HG03103 (cell line): Measurements from ENCODE around the gene AGAP3.

Experiments
- ATAC-seq: cut with Tn5 transposase; IDR thresholded peaks from one replicate; pipeline ENCODE4 v1.9.1; 2021; ENCODE audit warnings: low read depth; ENCODE audit not compliant: unreplicated experiment

The AGAP3 gene

GRCh38 chr7:151152643-151153513 lies 66.6 kb downstream of the AGAP3 start:
- no peak for ATAC-seq

- no peak for ATAC-seq
Measured at GRCh38 chr7:151157645-151158329, 71.5 kb downstream of the AGAP3 start.

DNA sequence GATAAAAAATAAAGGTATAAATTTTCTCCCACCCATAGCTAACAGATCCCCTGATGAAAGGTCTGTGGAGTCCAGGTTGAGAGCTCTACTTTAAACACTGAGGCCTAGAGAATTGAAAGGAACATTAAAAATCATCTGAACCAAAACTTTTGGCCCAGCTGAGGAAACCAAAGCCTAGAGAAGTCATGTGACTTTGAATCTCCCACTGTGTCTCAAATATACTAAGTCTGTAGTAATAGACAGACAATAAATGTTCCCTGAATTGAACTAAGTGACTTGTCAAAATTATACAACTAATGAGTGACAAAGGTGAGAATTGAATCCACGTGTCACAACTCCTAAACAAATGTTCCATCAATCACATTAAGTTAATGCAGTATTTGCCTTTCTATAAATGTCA lies 75.5 kb downstream of the AGAP3 start:
- no peak for ATAC-seq

- ATAC-seq = no peak
Measured at GRCh38 chr7:151166629-151167196, 80.4 kb downstream of the AGAP3 start.

GRCh38 chr7:151167197-151167961 lies 81.1 kb downstream of the AGAP3 start, which contains the start of gene GBX1:
TSS of gene GBX1 (minus strand) at chr7:151167694. CDS start at chr7:151167548, 146 bp downstream.
- ATAC-seq = no peak

GRCh38 chr7:151168003-151168786 lies 81.9 kb downstream of the AGAP3 start:
- peak; percentile 59 for ATAC-seq

DNA sequence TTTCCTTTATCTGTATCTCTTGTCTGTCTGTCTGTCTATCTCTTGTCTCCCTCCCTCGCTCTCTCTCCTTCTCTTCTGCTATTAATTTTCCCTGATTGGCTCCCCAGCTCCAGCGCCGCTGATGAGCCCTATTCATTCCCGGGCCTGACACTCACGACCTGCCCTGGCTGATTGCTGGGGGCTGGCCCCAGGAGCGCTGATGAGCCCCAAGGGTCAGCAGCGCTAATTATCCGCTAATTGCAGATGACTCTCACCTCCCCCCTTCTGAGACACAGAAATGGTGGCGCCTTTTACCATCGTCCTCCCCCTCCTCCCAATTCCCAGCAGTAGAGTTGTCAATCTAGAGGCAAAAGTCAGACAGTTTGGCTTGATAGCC lies 82.5 kb downstream of the AGAP3 start:
- ATAC-seq = no peak

GRCh38 chr7:151172273-151173141 lies 86.2 kb downstream of the AGAP3 start:
- no peak for ATAC-seq

- no peak for ATAC-seq
Measured at GRCh38 chr7:151173386-151174245, 87.3 kb downstream of the AGAP3 start.

DNA sequence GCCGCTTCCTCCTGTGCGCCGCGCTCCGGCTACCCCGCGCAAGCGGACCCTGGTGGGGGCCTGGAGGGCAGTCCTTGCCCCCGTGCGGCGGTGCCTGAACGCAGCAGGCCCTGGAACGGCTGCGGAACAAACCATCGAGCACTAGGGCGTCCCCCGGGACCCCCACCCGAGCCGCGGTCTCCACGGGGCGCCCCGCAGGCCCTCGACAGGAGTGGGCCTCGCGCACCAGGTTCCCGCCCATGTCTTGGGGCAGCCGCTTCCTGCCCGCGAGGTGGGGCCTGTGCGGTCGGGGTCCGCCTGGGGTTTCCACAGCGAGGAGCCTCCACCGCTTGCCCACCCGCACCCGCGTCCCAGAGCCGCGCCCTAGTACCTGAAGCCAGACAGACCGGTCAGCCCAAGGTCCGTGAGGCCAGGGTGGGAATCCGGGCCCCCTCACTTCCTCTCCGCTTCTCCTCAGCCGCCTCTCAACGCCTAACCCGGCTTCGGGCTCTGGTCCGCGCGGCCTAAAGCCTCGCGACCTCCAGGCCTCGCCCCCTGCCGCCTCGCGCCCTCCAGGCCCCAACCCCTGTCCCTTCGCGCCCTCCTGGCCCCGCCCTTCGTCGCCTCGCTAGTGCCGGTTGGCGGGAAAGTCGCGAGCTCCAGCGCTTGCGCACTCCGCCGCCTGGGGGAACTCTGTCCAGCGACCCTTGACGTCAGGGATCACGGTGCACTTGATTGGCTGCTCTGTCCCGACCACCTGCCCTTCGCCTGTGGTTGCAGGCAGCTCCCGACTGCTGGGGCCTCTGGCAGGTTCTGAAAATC lies 88.2 kb downstream of the AGAP3 start:
- ATAC-seq = no peak

DNA sequence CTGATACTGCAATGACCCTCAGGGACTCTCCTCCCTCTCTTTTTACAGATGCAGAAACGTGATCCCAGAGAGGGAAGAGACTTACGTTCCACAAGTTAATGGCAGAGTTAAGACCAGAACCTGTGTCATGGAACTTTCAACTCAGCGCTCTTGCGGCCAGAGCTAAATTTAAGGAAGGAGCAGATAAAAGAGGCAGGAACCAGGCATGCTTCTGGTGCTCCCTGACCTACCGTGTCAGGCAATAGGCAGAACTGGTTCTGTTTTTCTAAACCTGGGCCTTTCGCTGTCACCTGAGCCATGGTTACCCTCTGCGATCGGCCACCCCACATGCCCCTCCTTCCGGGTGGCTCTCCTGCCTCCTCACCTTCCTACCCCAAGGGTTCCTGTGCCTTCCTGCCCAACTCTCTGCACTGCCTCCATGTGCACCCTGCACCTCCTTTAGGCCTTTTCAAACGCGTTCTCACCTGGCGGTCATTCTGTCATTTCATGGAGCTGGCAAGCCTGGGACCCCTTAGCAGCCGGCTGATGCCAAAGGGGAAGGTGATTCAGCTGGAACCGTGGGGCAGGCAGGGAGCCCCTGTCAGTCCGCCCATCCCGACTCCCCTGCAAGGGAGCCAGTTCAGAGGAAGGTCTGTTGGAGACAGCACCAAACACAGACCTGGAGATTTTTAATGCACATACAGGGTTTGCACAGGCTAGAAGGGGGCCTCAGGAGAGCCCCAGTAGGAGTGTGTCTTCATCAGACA lies 88.9 kb downstream of the AGAP3 start:
- no peak for ATAC-seq

DNA sequence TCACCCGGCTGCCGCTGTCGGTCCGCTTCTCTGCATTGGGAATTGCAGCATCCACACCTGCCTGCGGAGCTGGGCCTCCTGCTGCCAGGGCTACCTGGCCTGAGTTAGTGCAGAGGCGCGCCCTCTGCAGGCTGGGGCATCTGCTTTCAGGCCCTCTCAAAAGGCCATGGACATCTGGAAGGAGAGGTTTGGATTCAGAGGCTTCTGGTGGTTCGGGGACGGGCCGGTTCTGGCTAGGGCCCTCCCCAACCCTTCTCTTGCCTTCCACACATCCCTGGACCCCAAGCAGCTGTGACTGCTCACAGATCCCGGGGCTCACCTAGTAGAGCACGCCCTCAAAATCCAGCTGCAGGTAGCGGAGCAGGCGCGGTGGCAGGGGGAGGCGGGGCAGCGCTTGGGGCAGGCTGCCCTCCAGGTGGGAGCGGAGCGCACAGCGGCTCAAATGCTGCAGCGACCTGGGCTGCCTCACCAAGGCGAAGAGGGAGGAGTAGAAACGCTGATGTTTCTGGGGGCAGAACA lies 89.6 kb downstream of the AGAP3 start:
- no peak for ATAC-seq

- ATAC-seq = no peak
Measured at GRCh38 chr7:151176401-151176800, 90.1 kb downstream of the AGAP3 start.

DNA sequence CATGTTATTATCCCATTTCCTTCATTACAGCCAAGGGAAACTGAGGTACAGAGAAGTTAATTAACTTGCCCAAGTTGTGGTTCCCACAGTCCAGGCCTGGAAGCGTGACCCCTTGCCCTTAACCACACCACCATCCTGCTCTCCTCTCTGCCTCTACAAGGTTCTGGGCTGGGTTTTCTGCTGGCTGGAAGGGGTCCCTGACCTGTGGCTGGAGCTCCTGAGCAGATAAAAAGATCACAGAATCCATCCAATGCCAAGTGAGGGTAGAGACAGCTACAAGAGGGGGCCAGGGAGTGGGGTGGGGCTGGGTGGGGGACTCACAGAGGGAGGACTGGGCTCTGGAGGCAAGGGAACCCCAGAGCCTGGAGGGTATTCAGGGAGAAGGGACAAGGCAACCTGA lies 91.0 kb downstream of the AGAP3 start:
- ATAC-seq = no peak

DNA sequence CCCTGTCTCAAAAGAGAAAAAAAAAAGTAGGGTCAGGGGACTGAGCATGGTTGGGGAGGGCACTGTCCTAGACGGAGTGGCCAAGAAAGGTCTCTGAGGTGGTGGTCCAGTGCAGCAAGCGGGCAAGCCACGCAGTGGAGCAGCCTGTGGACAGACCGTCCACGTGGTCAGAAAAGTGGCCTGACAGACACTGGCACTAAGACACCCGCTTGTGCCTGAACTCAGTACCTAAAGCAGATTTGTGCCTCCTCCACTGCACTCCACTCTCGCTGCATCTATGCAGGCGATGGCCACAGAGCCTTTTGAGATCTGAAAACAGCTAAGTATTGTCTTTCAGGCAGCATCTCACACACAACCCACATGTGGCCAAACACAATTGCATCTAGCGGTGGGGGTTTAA lies 92.0 kb downstream of the AGAP3 start:
- ATAC-seq = no peak

DNA sequence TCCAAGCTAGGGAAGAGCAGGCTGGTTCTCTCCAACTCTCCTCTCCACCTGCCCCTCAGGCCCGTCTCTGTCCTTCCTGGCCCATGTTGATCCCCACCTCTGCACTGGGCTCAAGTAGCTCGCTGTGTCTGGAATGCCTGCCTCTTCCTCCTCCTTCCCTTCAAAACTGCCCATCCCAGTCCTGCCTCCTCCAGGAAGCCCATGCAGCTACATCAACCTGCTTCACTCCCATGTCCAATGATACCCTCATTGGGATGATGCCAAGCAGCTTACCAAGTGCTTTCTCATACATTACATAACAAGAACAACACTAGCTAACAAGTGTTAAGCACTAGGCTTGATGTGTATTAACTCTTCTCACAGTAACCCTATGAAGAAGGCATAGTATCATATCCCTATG lies 92.6 kb downstream of the AGAP3 start:
- ATAC-seq = no peak
